Measurements from ENCODE around the gene PF4V1. TPM values are rescaled to one million over a fixed set of nuclear protein-coding genes. Genes with fewer than 3 reads are reported as not detected.

PF4V1 gene
- total RNA-seq: not detected in 2 replicates

GRCh38 chr4:73853246-73853704 is at the start of gene PF4V1:
PF4V1 (plus strand) TSS chr4:73853296; CDS start chr4:73853363, 67 bp downstream.

DNA sequence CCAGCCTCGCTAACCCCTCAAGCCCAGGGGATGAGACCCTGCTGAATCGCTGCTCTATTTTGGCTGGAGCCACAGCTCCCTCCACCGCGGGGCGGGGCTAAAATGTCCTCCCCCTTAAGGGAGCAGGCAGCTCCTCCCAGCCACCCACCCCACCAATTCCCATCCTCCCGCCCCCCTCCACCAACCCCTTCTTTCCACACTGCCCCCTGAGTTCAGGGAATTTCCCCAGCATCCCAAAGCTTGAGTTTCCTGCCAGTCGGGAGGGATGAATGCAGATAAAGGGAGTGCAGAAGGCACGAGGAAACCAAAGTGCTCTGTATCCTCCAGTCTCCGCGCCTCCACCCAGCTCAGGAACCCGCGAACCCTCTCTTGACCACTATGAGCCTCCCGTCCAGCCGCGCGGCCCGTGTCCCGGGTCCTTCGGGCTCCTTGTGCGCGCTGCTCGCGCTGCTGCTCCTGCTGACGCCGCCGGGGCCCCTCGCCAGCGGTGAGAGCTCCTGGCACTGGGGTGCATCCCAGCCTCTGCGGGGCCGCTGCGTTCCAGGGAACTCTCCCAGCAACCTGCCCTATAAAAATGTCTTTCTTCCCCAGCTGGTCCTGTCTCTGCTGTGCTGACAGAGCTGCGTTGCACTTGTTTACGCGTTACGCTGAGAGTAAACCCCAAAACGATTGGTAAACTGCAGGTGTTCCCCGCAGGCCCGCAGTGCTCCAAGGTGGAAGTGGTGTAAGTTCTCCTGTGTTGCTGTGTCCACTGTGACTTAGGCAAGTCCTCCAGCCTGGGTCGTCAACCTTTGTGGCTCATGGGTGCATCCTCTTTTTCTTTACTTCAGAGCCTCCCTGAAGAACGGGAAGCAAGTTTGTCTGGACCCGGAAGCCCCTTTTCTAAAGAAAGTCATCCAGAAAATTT is 16.5 kb upstream of the PF4V1 start, which contains the start of gene CXCL6:
TSS of gene CXCL6 (plus strand) at position 306 of the 907 bp plus-strand sequence. CDS start at position 379, 73 bp downstream.

DNA sequence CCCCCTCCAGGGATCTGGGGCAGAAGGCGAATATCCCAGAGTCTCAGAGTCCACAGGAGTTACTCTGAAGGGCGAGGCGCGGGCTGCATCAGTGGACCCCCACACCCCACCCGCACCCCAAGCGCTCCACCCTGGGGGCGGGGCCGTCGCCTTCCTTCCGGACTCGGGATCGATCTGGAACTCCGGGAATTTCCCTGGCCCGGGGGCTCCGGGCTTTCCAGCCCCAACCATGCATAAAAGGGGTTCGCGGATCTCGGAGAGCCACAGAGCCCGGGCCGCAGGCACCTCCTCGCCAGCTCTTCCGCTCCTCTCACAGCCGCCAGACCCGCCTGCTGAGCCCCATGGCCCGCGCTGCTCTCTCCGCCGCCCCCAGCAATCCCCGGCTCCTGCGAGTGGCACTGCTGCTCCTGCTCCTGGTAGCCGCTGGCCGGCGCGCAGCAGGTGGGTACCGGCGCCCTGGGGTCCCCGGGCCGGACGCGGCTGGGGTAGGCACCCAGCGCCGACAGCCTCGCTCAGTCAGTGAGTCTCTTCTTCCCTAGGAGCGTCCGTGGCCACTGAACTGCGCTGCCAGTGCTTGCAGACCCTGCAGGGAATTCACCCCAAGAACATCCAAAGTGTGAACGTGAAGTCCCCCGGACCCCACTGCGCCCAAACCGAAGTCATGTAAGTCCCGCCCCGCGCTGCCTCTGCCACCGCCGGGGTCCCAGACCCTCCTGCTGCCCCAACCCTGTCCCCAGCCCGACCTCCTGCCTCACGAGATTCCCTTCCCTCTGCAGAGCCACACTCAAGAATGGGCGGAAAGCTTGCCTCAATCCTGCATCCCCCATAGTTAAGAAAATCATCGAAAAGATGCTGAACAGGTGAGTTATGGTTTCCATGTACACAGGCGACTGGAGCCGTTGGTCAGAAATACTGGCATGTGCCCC is 16.3 kb downstream of the PF4V1 start, which contains the start of gene CXCL1:
TSS of gene CXCL1 (plus strand) at position 264 of the 926 bp plus-strand sequence. CDS start at position 342, 78 bp downstream.

Other genes with a start within 250 kb of the PF4V1 start
- 7.4 and 7.5 TPM in 2 replicates for gene RASSF6, start 232.9 kb upstream of the PF4V1 start, total RNA-seq
- gene CXCL8, start 112.7 kb upstream of the PF4V1 start, total RNA-seq: 11.3 and 15.8 TPM in 2 replicates
- gene CXCL6, start 16.6 kb upstream of the PF4V1 start, total RNA-seq: 0.08 and 0.65 TPM in 2 replicates
- 104 and 131 TPM in 2 replicates for gene CXCL1, start 16.1 kb downstream of the PF4V1 start, total RNA-seq
- gene PF4, start 128.7 kb downstream of the PF4V1 start, total RNA-seq: not detected in 2 replicates
- gene PPBP, start 134.9 kb downstream of the PF4V1 start, total RNA-seq: 0.49 TPM in 1 of 2 replicates, not detected in the other
- 20.4 and 48.7 TPM in 2 replicates for gene CXCL5, start 145.4 kb downstream of the PF4V1 start, total RNA-seq
- gene CXCL3, start 185.4 kb downstream of the PF4V1 start, total RNA-seq: 42.0 and 156 TPM in 2 replicates
- 23.7 and 44.9 TPM in 2 replicates for gene CXCL2, start 245.9 kb downstream of the PF4V1 start, total RNA-seq